OCI-LY7 (cell line): ENCODE data around the gene SLC41A3. TPM values are rescaled to one million over a fixed set of nuclear protein-coding genes. Genes with fewer than 3 reads are reported as not detected.

Experiments used
- BruUV-seq: library from RNA; stranded (reverse); fragments of 400-500 nt; replicated peaks from 2 replicates; lab custom pipeline; 2021; lab: Mats Ljungman, UMichigan
- CTCF ChIA-PET: fragments of 300-600 bp; sonication (Branson Sonifier 250); formaldehyde crosslinking; loops from one replicate; lab custom pipeline; 2022; ENCODE audit warnings: antibody characterized with exemption; ENCODE audit not compliant: unreplicated experiment; lab: Charles Lee
- POLR2A ChIA-PET: fragments of 300-600 bp; sonication (Branson Sonifier 250); formaldehyde crosslinking; loops from one replicate; lab custom pipeline; 2022; ENCODE audit warnings: antibody characterized with exemption; lab: Charles Lee
- DNase-seq: peaks from one replicate; pipeline ENCODE4 v3.0.0-alpha.2; 2015; ENCODE audit warnings: low spot score
- H2AFZ ChIP-seq: fragments of 200-600 bp; sonication (generic), shearing (Covaris generic); 2 replicates; pipeline ENCODE4 v1.6.1; 2014; ENCODE audit warnings: mild to moderate bottlenecking, antibody characterized with exemption, low read length, moderate library complexity
- H3K27ac ChIP-seq: fragments of 200-600 bp; sonication (generic); 2 replicates; pipeline ENCODE4 v1.5.1; 2014; ENCODE audit warnings: mixed run types, low read depth, mild to moderate bottlenecking, moderate library complexity, low read length, inconsistent platforms; ENCODE audit not compliant: poor library complexity, severe bottlenecking
- H3K36me3 ChIP-seq: fragments of 200-600 bp; sonication (generic); 2 replicates; pipeline ENCODE4 v1.6.1; 2014; ENCODE audit warnings: mild to moderate bottlenecking, antibody characterized with exemption, low read length, moderate library complexity, mixed read lengths; ENCODE audit not compliant: insufficient read depth
- H3K4me1 ChIP-seq: fragments of 200-600 bp; sonication (generic); 2 replicates; pipeline ENCODE4 v1.5.1; 2014; ENCODE audit warnings: mild to moderate bottlenecking, low read length; ENCODE audit not compliant: insufficient read depth, poor library complexity, severe bottlenecking
- H3K4me2 ChIP-seq: fragments of 200-600 bp; sonication (generic); 2 replicates; pipeline ENCODE4 v1.6.1; 2014; ENCODE audit warnings: mild to moderate bottlenecking, low read length
- H3K4me3 ChIP-seq: fragments of 200-600 bp; sonication (generic); 2 replicates; pipeline ENCODE4 v1.5.1; 2014; ENCODE audit warnings: mild to moderate bottlenecking, low read depth, low read length; ENCODE audit not compliant: poor library complexity, severe bottlenecking
- H3K79me2 ChIP-seq: fragments of 200-600 bp; sonication (generic); 2 replicates; pipeline ENCODE4 v1.6.1; 2016; ENCODE audit warnings: low read depth, mild to moderate bottlenecking, low read length, moderate library complexity, mixed read lengths; ENCODE audit not compliant: insufficient read depth
- H3K9me2 ChIP-seq: fragments of 200-600 bp; sonication (generic); 2 replicates; pipeline ENCODE4 v1.6.1; 2016; ENCODE audit warnings: mild to moderate bottlenecking, low read length, mixed read lengths; ENCODE audit not compliant: insufficient read depth
- H3K9me3 ChIP-seq: fragments of 200-600 bp; sonication (generic); 2 replicates; pipeline ENCODE4 v1.6.1; 2014; ENCODE audit warnings: mild to moderate bottlenecking, mixed run types, low read length, mixed read lengths
- H4K20me1 ChIP-seq: fragments of 200-600 bp; sonication (generic); 2 replicates; pipeline ENCODE4 v1.6.1; 2014; ENCODE audit warnings: mild to moderate bottlenecking, antibody characterized with exemption, low read length, moderate library complexity, mixed read lengths; ENCODE audit not compliant: insufficient read depth
- EZH2phosphoT487 ChIP-seq: fragments of 200-600 bp; sonication (generic); IDR thresholded peaks from 2 replicates; pipeline ENCODE4 v1.6.1; 2018; ENCODE audit warnings: low read depth, borderline replicate concordance, mild to moderate bottlenecking, mixed run types, antibody characterized with exemption, low read length, moderate library complexity, mixed read lengths
- intact Hi-C: fragments of 100-400 bp; cut with micrococcal nuclease; formaldehyde crosslinking; loops from one replicate; pipeline ENCODE4 v1.10.0; 2022; ENCODE audit not compliant: unreplicated experiment
- total RNA-seq, 2 experiments: library from RNA; depleted of rRNA in 1 of 2; stranded (reverse); fragments of >200 nt in 1 of 2; shearing (Covaris generic) in 1 of 2; gene quantifications; 2 replicates each; pipeline ENCODE4 v1.2.3, GENCODE V29; 2014 to 2022
- TF ChIP-seq, protein P1 (sequence below): fragments of 200-600 bp; sonication (generic); conservative IDR thresholded peaks from 2 replicates; pipeline ENCODE4 v1.5.1; 2014; ENCODE audit warnings: mild to moderate bottlenecking, antibody characterized with exemption, low read length, moderate library complexity, mixed read lengths

The SLC41A3 gene
- total RNA-seq, 2 experiments from 2014 or later = 31.9 to 35.9 TPM

DNA sequence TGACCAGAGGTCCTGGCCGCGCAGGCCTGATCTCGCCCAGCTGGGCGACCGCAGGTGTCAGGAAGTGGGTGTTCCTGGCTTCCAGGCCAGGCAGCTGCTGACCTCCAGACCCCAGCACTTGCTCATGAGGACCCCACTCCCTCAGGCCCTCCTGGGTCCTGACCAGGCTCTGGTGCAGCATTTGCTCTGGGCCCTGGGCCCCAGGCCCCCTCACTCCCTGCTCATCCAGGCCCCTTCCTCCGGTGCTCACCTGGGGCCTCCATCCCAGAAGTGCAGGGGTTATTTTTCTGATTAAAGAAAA is 122.7 kb downstream of the SLC41A3 start:
- intact Hi-C loops = no loop called here
- ChIA-PET POLR2A (no interaction called here), CTCF (no interaction called here)
- H3K27ac ChIP-seq = no peak overlapping the region
- no peak for TF ChIP-seq EZH2phosphoT487
- TF ChIP-seq, protein P1, sequence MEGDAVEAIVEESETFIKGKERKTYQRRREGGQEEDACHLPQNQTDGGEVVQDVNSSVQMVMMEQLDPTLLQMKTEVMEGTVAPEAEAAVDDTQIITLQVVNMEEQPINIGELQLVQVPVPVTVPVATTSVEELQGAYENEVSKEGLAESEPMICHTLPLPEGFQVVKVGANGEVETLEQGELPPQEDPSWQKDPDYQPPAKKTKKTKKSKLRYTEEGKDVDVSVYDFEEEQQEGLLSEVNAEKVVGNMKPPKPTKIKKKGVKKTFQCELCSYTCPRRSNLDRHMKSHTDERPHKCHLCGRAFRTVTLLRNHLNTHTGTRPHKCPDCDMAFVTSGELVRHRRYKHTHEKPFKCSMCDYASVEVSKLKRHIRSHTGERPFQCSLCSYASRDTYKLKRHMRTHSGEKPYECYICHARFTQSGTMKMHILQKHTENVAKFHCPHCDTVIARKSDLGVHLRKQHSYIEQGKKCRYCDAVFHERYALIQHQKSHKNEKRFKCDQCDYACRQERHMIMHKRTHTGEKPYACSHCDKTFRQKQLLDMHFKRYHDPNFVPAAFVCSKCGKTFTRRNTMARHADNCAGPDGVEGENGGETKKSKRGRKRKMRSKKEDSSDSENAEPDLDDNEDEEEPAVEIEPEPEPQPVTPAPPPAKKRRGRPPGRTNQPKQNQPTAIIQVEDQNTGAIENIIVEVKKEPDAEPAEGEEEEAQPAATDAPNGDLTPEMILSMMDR = no peak
- BruUV-seq = no TSS peak
- no peak overlapping the region for H3K4me2 ChIP-seq
- no peaks in the 10 kb centered on the region for H3K9me3 ChIP-seq
- no peak for DNase-seq
- H3K79me2 ChIP-seq = no peaks in the 10 kb centered on the region
- H4K20me1 ChIP-seq = no peaks in the 10 kb centered on the region
- no peaks in the 10 kb centered on the region for H3K9me2 ChIP-seq
- H3K4me1 ChIP-seq = no peaks in the 10 kb centered on the region
- no peak overlapping the region for H2AFZ ChIP-seq
- H3K36me3 ChIP-seq = no peaks in the 10 kb centered on the region
- H3K4me3 ChIP-seq = no peak overlapping the region

DNA sequence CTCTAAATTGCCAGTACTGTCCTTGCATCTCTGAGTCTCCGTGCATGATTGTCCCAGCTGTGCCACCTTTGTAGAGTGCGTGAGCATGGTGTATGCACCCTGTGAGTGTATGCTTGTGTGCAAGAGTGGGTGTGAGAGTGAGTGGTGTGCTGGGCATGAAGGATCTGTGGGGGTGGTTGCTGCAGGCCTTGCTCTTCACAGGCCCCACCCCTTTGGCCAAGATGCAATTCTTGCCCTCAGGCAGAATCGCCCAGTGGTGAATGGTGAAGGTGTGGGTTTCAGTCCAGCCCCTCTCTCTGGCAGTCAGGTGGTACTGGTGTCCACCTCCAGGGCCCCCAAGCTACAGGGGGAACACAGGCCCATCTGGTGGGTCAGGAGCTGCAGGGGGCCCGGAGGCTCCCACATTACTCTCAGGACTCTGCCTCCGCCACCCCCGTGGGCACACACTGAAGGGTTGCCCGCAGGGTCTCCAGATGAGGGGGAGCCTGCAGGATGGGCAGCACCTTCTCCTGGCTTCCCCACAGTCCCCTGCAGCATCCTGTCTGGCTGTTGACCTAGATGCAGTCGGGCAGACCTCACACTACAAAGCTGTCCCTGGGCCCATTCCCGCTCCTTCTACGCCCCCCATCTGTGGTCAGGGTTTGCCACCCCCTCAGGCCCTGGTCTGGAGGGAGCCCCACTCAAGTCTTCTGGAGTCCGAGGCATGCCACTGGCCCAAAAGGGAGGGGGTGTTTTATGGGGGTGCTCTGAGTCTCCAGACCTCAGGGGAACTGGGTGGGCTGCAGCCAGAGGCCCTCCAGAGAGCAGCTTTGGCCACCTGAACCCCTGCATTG is 123.3 kb downstream of the SLC41A3 start:
- no peaks in the 10 kb centered on the region for H3K9me2 ChIP-seq
- H3K4me3 ChIP-seq = no peak overlapping the region
- no peak overlapping the region for H2AFZ ChIP-seq
- H3K4me1 ChIP-seq = no peaks in the 10 kb centered on the region
- no peaks in the 10 kb centered on the region for H3K79me2 ChIP-seq
- H3K4me2 ChIP-seq = no peak overlapping the region
- H3K36me3 ChIP-seq = no peaks in the 10 kb centered on the region
- CTCF ChIA-PET = no interaction called here
- no peak overlapping the region for H3K27ac ChIP-seq
- DNase-seq = no peak
- H4K20me1 ChIP-seq = no peaks in the 10 kb centered on the region
- intact Hi-C loops = no loop called here
- POLR2A ChIA-PET = no interaction called here
- no TSS peak for BruUV-seq
- H3K9me3 ChIP-seq = no peaks in the 10 kb centered on the region
- no peak for TF ChIP-seq EZH2phosphoT487
- TF ChIP-seq, protein P1 = no peak

DNA sequence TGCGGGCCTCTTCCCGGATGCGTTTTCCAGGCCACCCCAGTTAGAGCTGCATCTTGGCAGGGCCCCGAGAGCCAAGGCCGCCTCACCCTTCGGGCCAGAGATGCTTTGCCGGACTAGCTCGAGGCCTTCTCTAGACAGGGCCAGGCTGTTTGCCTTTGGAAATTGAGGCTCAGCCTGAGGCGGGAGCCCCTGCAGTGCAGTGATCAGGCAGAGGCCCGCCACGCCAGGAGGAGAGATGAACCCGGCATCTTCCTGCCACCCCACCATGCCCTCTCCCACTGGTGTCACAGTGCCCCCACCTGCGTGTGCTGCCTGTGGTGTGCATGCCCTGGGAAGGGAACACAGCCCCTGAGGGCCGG is 123.9 kb downstream of the SLC41A3 start:
- Histone ChIP-seq H3K4me2 (no peak overlapping the region), H4K20me1 (no peaks in the 10 kb centered on the region), H3K79me2 (no peaks in the 10 kb centered on the region), H3K9me2 (no peaks in the 10 kb centered on the region), H3K27ac (no peak overlapping the region), H3K9me3 (no peaks in the 10 kb centered on the region), H3K36me3 (no peaks in the 10 kb centered on the region), H3K4me1 (no peaks in the 10 kb centered on the region), H2AFZ (no peak overlapping the region), H3K4me3 (no peak overlapping the region)
- CTCF ChIA-PET = no interaction called here
- TF ChIP-seq, protein P1 = no peak
- TF ChIP-seq EZH2phosphoT487 = no peak
- intact Hi-C loops = no loop called here
- DNase-seq = no peak
- POLR2A ChIA-PET = no interaction called here
- BruUV-seq = no TSS peak
